H1 (cell line): ENCODE measurements around the gene EFHD1. TPM values are rescaled to one million over a fixed set of nuclear protein-coding genes. Genes with fewer than 3 reads are reported as not detected.

Source experiments
- SIX5 ChIP-seq: IDR thresholded peaks from 2 replicates; pipeline ENCODE4 v1.6.1; 2011; ENCODE audit warnings: mild to moderate bottlenecking, low read depth, low read length
- polyA plus RNA-seq, 7 experiments: library from polyadenylated mRNA; depleted of rRNA in 3 of 7; stranded (reverse) in 5 of 7; unstranded in 2 of 7; fragments of >200 nt in 5 of 7; fragments of 200-250 nt in 2 of 7; gene quantifications; 1 replicate in 5 of 7; 2 replicates in 1 of 7; 4 replicates in 1 of 7; pipeline versions ENCODE4 v1.2.1 to v1.2.3, GENCODE V29; 2011 to 2013; ENCODE audit warnings: missing spikeins in 2 of 7, mixed read lengths in 2 of 7
- total RNA-seq: library from RNA; stranded (reverse); fragmentation: NEBNext Ultra II Directional; extraction: Animal tissue kit (Norgen Biotek cat#: 25700); gene quantifications from 2 replicates; pipeline ENCODE4 v1.2.1, GENCODE V29; 2021

The EFHD1 gene
- total and polyA plus RNA-seq, 2 of the 8 experiments (the other 6 are each of a cell fraction or from before 2014, with no cell fraction given): 3.4 to 4.5 TPM

GRCh38 chr2:232623768-232624765 lies 9.3 kb upstream of the EFHD1 start (continued):
- no peak for TF ChIP-seq SIX5
